ENCODE data around the gene TMEM25.
A peak's percentile ranks its signal among the peaks of the same experiment; 100 is the strongest.
"Not testable (repeated sequence)": the region's sequence is repeated elsewhere in the genome, so short reads cannot be mapped to it uniquely, and the experiment has no call there.

The TMEM25 gene

GRCh38 chr11:118530683-118531596 lies at the start of gene TMEM25:
Gene TMEM25, plus strand, starts transcription at chr11:118531192. Its CDS starts 610 bp downstream, at chr11:118531802.
- DNase-seq = no peak

GRCh38 chr11:118481238-118481637 lies 49.8 kb upstream of the TMEM25 start:
- DNase-seq = not testable (repeated sequence)

GRCh38 chr11:118484405-118484804 lies 46.6 kb upstream of the TMEM25 start:
- no peak for DNase-seq

GRCh38 chr11:118485273-118485672 lies 45.7 kb upstream of the TMEM25 start:
- peak; percentile 2 to 37 for DNase-seq

GRCh38 chr11:118488480-118489109 lies 42.4 kb upstream of the TMEM25 start:
- peak; percentile 91 to 95 for DNase-seq

GRCh38 chr11:118491041-118491440 lies 40.0 kb upstream of the TMEM25 start:
- no peak for DNase-seq

GRCh38 chr11:118497831-118498230 lies 33.2 kb upstream of the TMEM25 start:
- no peak for DNase-seq

GRCh38 chr11:118503216-118503615 lies 27.8 kb upstream of the TMEM25 start:
- no peak for DNase-seq

GRCh38 chr11:118511601-118512000 lies 19.4 kb upstream of the TMEM25 start:
- no peak for DNase-seq

- peak; percentile 95 to 98 for DNase-seq
Measured at GRCh38 chr11:118514103-118514502, 16.9 kb upstream of the TMEM25 start.

GRCh38 chr11:118519549-118519948 lies 11.4 kb upstream of the TMEM25 start:
- no peak for DNase-seq

GRCh38 chr11:118521892-118522311 lies 9.1 kb upstream of the TMEM25 start:
- no peak for DNase-seq

- DNase-seq = peak; percentile 25 to 28
Measured at GRCh38 chr11:118522571-118523072, 8.4 kb upstream of the TMEM25 start.

GRCh38 chr11:118524356-118524755 lies 6.6 kb upstream of the TMEM25 start:
- DNase-seq = no peak

- DNase-seq = peak; percentile 25 to 35
Measured at GRCh38 chr11:118524757-118525470, 6.1 kb upstream of the TMEM25 start.

- DNase-seq = no peak
Measured at GRCh38 chr11:118526688-118527087, 4.3 kb upstream of the TMEM25 start.

GRCh38 chr11:118527109-118527508 lies 3.9 kb upstream of the TMEM25 start, which contains the start of gene TTC36:
Gene TTC36, plus strand, starts transcription at chr11:118527474. Its CDS starts 21 bp downstream, at chr11:118527495.
- DNase-seq = no peak

- DNase-seq = no peak
Measured at GRCh38 chr11:118528511-118528910, 2.5 kb upstream of the TMEM25 start.

- no peak for DNase-seq
Measured at GRCh38 chr11:118529584-118530175, 1.3 kb upstream of the TMEM25 start.

- DNase-seq = no peak
Measured at GRCh38 chr11:118530180-118530682, 761 bp upstream of the TMEM25 start.

GRCh38 chr11:118531597-118532084 lies 649 bp downstream of the TMEM25 start:
- DNase-seq = no peak

GRCh38 chr11:118532091-118532490 lies 1.1 kb downstream of the TMEM25 start:
- no peak for DNase-seq

Data from Kasumi-1 (cell line).